BJ (cell line): Measurements from ENCODE around the gene MYO18A. TPM values are rescaled to one million over a fixed set of nuclear protein-coding genes. Genes with fewer than 3 reads are reported as not detected.

ENCODE experiments used
- CTCF ChIA-PET: fragments of 350-600 bp; formaldehyde crosslinking; extraction: SDS; loops from one replicate; lab custom pipeline; 2021; ENCODE audit warnings: antibody characterized with exemption, inconsistent platforms; lab: Yijun Ruan, JAX
- POLR2A ChIA-PET: fragments of 300-600 bp; sonication (Branson Sonifier 250); formaldehyde crosslinking; extraction: SDS; loops from one replicate; lab custom pipeline; 2021; ENCODE audit warnings: antibody characterized with exemption; lab: Charles Lee
- DNase-seq: peaks from one replicate; pipeline ENCODE4 v3.0.0-alpha.2; 2011; ENCODE audit warnings: low read depth
- H3K27me3 ChIP-seq: 2 replicates; pipeline ENCODE4 v1.6.0; 2011; ENCODE audit warnings: low read length; ENCODE audit not compliant: control insufficient read depth, insufficient read depth
- H3K36me3 ChIP-seq: 2 replicates; pipeline ENCODE4 v1.5.1; 2011; ENCODE audit warnings: low read length; ENCODE audit not compliant: control insufficient read depth, insufficient read depth
- H3K4me3 ChIP-seq: 2 replicates; pipeline ENCODE4 v1.5.1; 2011; ENCODE audit warnings: low read depth, mild to moderate bottlenecking, control low read depth, low read length
- polyA plus RNA-seq: library from polyadenylated mRNA; depleted of rRNA; stranded (reverse); fragments of >200 nt; gene quantifications from 2 replicates; pipeline ENCODE4 v1.2.3, GENCODE V29; 2011; rRNA removed
- TF ChIP-seq, protein P1 (sequence below): IDR thresholded peaks from 2 replicates; pipeline ENCODE4 v1.5.1; 2011; ENCODE audit warnings: low read depth, mild to moderate bottlenecking, control low read depth, inconsistent platforms, low read length, moderate library complexity; ENCODE audit not compliant: insufficient read depth

MYO18A gene
- polyA plus RNA-seq, 1 experiment, result 12.0 TPM

DNA sequence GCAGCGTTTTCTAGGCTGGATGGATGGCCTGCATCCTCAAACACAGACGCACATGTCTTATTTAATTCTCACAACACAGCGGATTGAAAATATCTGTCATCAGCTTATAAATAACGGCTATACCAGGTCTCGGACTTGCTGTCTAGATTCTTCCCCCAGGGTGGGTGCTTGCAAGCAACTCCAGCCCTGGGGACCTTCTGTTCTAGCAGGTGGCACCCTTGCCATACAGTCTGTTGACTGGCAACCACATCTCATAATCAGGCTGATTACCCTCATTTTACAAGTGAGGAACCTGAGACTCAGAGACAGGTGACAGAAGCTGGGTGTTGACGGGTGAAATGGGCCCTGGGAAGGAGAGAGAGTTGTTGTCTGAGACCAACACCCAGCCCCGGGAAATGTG, 158.1 kb downstream of the MYO18A start:
- Histone ChIP-seq H3K27me3 (peaks cover 54% of the 10 kb centered on the region), H3K4me3 (no peak overlapping the region), H3K36me3 (no peaks in the 10 kb centered on the region)
- TF ChIP-seq, protein P1, sequence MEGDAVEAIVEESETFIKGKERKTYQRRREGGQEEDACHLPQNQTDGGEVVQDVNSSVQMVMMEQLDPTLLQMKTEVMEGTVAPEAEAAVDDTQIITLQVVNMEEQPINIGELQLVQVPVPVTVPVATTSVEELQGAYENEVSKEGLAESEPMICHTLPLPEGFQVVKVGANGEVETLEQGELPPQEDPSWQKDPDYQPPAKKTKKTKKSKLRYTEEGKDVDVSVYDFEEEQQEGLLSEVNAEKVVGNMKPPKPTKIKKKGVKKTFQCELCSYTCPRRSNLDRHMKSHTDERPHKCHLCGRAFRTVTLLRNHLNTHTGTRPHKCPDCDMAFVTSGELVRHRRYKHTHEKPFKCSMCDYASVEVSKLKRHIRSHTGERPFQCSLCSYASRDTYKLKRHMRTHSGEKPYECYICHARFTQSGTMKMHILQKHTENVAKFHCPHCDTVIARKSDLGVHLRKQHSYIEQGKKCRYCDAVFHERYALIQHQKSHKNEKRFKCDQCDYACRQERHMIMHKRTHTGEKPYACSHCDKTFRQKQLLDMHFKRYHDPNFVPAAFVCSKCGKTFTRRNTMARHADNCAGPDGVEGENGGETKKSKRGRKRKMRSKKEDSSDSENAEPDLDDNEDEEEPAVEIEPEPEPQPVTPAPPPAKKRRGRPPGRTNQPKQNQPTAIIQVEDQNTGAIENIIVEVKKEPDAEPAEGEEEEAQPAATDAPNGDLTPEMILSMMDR, result no peak
- ChIA-PET POLR2A (no interaction called here), CTCF (no interaction called here)
- no peak for DNase-seq

- peaks cover 57% of the 10 kb centered on the region for H3K27me3 ChIP-seq
- TF ChIP-seq, protein P1, result no peak
- ChIA-PET POLR2A (no interaction called here), CTCF (no interaction called here)
- no peak overlapping the region for H3K4me3 ChIP-seq
- no peaks in the 10 kb centered on the region for H3K36me3 ChIP-seq
- DNase-seq, result no peak
Measured at GRCh38 chr17:29021226-29021625, 159.0 kb downstream of the MYO18A start.

Other genes with a start within 250 kb of the MYO18A start
- 10.4 and 16.5 TPM in 2 replicates for gene PHF12, start 228.9 kb downstream of the MYO18A start, polyA plus RNA-seq
- gene SEZ6, start 174.4 kb downstream of the MYO18A start, polyA plus RNA-seq, result not detected in 2 replicates
- gene PIPOX, start 137.3 kb downstream of the MYO18A start, polyA plus RNA-seq, result 0.40 and 1.1 TPM in 2 replicates
- gene CRYBA1, start 66.5 kb upstream of the MYO18A start, polyA plus RNA-seq, result not detected in 2 replicates
- gene NUFIP2, start 113.8 kb upstream of the MYO18A start, polyA plus RNA-seq, result 7.3 and 9.5 TPM in 2 replicates
- gene TAOK1, start 210.0 kb upstream of the MYO18A start, polyA plus RNA-seq, result 9.1 and 22.1 TPM in 2 replicates